SKM-1 treated with dmso at 0.1 percent for 144 hours (cell line): ENCODE measurements around the gene PIAS4.

Experiments used
- DNase-seq: peaks from one replicate; lab custom pipeline; 2025; ENCODE audit not compliant: unreplicated experiment; lab: John Stamatoyannopoulos, UW

The PIAS4 gene

DNA sequence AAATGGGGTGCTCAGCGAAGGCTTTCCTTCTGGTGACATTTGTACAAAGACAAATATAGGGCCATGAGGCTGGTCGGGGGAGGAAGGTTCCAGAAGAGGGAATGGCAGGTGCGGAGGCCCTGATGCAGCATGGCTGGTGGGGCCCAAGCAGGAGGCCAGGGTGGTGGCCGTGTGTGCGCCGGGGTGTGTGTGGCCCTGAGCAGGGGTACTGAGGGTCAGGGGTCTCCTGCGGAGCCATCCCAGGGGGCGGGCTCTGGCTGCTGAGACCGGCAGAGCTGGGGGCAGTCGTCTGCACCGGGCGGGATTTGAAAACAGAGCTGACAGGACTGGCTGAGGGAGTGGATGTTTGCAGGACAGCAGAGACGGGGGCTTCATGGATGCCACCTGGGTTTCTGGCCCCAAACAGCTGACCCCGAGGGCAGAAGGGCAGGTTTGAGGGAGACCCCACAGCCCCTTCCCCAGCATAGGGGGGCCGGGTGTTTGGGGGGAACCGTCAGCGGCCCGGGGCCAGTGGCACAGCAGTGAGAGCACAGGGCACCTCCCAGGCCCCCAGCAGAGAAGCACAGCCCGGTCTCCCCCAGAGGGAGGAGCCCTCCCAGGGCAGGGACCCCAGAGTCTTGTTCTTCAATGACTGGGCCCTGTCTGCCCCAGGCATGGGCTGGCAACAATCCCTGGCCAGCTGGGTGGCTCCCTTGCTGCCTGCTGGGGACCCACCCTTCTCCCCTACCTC, 11.4 kb downstream of the PIAS4 start:
- no peak for DNase-seq

DNA sequence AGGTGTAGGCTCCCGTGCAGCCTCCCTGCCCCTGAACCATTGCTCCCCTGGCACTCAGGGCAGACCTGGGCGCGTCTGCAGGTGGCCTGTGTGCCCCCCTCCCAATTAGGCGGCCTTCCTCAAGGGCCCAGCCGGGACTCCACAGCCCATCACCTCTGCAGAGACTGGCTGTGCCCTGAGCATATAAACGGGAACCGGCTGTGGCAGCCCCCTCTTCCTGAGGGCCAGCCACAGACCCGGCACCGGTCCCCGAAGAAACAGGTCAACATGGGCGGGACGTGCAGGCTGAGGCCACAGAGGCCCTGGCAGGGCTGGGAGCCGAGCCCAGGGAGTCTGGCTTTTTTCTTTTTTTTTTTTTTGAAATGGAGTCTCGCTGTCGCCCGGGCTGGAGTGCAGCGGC, 12.0 kb downstream of the PIAS4 start:
- no peak for DNase-seq

DNA sequence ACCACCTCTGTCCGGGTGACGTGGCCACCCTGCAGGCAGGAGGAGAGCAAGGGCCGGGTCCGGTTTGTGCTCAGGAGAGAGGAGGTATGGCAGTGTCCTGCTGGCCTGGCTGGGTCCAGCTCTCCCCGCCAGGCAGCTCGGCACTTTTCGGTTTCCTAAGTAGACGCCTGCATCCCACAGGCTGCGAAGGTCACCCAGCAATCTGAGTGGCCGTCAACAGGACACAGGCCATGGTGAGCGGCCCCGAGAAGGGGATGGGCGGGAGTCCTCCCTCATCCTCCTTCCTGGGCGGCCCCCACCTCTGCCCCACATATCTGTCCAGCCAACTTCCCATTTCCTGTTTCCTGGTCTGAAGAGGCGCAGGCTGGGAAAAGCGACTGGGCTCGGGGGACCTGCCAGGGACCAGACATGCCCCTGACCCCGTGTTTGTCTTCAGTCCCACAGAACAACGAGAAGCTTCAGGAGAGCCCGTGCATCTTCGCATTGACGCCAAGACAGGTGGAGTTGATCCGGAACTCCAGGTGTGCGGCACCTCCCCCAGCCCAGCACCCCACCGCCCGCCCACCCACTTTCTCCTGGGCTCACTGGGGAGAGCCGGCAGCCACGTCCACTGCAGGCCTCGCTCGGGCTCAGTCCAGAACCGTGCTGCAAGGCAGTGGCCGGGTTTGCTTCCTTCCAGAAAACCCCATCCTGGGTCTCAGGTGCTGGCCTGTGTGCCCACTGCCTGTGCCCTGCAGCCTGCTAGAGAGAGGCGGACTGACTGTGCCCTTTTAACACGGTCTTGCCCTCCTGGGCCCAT, 16.3 kb downstream of the PIAS4 start:
- DNase-seq: no peak

DNA sequence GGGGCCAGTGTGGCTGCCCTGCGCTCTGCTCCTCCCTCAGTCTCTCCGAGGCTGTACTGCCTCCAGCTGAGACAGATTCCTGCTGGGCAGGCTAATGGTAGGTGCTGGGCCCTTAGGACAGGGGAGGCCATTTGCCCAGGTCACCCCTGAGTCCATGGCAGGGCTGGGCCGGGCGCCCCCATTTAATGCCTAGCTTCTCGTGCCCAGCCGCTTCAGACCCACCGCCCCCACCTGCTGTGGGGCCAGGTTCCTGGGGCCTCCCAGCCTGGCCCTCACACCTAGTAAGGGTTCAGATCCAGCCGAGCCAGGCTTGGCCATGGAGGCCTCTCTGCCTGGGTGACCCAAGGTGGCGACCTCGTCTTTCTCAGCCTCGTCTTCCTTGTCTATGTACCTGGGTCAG, 17.8 kb downstream of the PIAS4 start:
- no peak for DNase-seq

DNA sequence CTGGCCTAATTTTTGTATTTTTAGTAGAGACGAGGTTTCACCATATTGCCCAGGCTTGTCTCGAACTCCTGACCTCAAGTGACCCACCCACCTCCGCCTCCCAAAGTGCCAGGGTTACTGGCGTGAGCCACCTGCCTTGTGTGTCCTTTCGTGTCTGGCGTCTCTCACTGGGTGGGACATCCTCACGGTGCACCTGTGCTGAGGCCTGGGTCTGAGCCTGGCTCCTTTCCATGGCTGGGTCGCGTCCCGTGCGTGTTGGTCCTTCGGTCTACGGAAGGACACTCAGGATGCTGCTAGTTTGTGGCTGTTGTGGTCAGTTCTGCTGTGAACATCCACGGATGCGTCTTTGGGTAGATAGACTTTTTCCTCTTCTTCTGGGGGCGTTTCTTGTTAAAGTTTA, 19.6 kb downstream of the PIAS4 start:
- no peak for DNase-seq

DNA sequence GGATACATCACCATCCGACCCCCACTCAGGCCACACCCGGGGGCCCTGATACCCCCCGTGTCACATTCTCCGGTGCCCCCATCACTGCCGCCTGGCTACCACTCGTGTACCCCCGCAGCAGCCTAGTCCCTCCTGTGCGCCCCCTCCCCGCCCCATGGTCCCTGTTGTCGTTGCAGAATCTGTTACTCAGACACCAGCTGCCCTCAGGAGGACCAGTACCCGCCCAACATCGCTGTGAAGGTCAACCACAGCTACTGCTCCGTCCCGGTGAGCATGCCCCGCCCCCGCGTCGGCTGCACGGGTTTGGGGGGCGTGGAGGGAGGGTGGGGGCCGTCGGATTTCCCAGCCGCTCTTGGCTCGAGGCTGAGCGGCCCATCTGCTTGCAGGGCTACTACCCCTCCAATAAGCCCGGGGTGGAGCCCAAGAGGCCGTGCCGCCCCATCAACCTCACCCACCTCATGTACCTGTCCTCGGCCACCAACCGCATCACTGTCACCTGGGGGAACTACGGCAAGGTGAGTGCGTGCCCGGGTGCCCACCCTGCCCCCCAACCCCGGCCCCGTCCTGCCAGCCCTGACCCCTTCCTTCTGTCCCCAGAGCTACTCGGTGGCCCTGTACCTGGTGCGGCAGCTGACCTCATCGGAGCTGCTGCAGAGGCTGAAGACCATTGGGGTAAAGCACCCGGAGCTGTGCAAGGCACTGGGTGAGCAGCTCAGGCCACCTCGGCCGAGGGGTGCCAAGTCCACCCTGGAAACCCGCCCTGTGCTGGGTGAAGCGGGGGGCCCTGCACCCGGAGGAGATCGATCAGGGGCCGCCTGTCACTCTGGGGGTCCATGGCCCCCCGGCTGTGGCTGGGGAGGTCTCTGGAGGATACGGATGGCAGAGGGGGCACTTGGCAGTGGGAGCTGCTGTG, 21.1 kb downstream of the PIAS4 start:
- no peak for DNase-seq

DNA sequence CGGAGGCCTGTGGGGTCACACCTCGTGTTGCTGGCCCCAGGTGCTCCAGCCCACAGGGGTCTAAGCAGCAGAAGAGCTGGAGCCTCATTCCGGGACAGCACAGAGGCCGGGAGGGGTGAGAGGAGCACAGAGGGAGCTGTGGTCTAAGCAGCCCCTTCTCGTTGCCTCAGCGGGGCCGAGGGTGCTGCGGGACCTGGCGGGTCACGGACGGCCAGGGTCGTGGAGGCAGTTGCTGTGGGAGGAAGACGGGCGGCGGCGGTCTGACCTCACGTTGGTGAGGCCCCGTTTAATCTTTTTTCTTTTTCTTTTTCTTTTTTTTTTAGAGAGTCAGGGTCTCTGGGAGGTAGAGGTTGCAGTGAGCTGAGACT, 21.7 kb downstream of the PIAS4 start:
- no peak for DNase-seq

DNA sequence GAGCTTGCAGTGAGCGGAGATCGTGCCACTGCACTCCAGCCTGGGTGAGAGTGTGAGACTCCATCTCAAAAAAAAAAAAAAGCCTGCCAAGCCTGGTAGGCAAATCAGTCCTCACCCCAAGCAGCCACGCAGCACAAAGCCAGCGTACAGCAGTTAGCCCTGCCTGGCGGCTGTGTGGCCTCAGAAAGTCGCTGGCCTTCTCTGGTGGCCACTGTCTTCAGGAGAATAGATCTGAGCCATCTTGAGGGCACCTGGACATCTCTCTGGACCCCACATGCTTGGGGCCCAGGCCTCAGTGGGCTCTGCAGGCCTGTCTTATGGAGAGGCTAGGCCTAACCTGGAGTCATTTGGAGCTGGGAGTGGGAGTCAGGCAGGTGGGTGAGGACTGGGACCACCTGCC, 23.0 kb downstream of the PIAS4 start:
- DNase-seq: no peak

DNA sequence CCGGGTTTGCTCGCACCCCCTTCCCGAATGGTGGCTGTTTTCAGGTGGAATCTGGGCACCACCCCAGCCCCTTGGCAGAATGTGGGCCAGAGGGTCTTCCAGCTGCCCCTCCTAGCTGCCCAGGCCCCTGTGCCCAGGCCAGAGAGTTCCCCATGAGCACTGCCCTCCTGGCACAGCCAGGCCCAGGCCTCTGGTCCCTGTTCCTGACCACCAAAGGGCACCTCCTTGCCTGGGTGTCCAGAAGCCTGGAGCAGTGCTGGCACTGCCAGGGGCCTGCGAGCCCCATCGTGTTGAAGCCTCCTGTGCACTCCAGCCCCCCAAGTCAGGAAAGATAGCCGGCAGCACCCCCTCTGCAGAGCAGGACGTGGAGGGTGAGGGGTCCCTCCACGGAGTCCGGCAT, 23.4 kb downstream of the PIAS4 start:
- no peak for DNase-seq

DNA sequence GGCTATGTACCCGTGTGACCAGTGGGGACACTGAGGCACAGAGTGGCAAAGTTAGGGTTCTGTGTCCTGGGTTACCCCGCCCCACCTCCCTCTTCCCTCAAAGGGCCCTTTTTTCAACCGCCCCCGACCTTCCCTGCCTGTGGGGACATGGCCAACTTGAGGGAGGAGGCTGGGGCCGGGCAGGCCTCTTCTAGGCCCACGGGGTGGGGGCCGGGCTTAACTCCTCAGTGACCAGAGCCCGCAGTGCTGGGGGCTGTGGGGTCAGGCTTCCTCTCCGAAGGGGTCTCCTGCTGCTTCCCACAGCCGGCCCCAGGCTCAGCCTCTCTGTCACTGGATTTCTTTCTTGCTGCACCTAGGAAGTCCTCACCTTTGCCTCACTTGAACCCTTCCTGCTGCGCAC, 23.9 kb downstream of the PIAS4 start:
- DNase-seq: no peak

DNA sequence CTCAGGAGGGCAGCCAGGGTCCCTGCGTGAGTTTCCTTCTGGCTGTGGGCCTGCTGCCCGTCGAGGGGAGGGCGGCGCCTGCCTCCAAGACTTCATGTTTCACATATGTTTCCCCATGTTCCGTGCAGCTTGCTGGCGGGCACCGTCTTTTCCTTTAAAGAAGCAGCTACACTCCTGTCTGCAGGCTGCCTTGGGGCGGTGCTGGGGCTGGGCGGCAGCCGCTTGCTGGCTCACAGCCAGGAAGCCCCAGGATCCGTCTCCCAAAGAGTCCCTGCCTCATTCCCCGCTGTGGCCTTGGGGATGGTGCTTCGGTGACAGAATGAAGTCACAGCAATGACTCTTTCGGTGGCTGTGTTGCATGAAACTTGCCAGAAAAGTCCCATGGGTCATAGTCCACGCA, 24.9 kb downstream of the PIAS4 start:
- DNase-seq: no peak

DNA sequence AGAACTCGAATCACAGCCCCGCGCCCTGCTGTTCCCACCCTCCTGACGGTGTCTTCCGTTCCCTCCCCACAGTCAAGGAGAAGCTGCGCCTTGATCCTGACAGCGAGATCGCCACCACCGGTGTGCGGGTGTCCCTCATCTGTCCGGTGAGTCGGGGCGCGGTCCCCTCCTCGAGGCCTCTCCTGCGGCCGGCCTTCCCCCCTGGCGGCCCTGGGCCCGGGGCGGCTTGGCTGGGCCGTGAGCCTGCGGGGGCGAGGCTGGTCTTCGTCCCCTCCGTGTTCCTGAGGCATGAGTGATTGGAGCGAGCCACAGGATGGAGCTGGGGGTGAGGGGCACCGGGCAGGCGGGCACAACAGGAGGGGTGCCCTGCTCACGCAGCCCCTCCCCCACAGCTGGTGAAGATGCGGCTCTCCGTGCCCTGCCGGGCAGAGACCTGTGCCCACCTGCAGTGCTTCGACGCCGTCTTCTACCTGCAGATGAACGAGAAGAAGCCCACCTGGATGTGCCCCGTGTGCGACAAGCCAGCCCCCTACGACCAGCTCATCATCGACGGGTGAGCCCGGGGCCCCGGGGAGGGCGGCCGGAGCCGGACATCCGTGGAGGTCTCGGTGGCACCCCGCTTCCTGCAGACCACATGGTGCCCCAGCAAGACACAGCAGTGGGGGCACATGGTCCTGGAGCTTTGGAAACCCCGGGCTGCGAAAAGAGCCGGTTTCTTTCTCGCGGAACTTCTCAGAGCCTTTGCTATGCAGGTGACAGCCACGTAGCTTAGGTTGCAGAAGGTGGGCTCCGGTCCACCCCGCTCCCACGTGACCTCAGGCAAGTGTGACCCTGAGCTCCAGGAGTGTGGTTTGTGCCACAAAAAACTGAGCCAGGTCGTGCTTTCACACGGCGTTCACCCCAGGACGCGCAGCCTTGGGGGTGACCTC, 25.8 kb downstream of the PIAS4 start:
- DNase-seq: no peak

DNA sequence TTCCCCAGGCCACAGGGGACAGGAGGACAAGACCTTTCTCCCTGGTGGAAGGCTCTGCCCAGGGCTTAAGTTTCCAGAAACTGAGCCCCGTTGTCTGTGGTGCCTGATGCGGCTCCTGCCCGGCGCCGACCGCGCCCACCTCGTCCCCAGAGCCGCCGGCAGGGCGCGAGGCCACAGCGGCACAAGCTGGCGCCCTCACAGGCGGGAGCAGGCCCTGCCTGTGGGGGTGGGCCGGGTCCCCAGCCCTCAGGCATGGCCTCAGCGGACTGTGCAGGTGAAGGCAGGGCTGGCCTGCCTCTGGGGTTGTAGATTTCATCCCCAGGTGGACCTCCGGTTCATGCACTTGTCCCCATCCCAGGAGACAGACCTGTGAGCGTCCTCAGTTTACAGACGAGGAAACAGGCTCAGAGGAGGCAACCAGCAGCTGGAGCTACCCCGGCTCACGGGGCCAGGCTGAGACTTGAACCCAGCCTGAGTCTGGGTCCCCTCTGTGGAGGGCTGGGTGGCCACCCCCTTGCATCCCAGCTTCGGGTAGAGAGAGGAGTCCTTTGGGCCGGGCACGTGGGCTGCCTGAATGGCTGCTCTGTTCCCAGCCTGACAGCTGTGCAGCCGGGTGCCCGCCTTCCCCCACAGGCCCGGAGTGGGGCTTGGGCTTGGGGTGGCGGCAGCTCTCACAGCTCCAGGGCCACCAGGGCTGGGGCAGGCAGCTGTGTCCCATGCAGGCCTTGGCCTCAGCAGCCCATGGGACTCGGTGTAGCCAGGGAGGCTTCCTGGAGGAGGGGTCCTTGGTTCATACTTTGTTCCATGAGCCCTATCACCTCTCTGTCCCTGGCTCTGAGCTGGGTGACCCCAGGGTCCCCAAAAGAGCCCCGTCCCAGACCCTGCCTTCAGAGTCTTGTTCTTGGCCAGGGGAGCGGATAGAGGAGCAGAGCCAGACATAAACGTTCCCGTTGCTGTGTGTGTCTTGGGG, 26.8 kb downstream of the PIAS4 start:
- no peak for DNase-seq

DNA sequence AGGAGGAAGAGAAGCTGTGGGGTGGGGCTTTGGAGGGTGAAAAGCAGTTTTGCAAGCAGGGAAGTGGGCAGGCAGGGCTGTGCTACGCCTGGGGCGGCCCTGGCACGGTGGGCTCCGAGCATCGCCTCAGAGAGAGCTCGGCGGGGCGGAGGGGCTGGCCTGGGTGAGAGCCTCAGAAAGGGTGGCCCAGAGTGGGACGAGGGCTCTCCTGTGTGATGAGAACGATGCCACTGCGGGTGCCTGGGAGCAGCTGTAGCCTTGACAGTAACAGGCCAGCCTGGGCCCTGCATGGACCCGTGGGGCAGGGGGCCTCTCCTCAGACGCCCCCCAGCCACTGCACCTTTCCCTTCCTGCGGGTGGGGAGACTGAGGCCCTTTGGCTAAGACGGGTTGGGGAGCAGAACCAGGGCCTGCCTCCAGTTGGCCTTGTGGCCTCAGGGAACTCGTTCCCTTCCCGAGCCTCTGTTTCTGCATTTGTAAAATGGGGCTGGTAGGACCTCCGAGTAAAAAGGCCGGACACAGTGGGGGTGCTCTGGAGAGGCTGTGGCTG, 27.6 kb downstream of the PIAS4 start:
- DNase-seq: no peak

DNA sequence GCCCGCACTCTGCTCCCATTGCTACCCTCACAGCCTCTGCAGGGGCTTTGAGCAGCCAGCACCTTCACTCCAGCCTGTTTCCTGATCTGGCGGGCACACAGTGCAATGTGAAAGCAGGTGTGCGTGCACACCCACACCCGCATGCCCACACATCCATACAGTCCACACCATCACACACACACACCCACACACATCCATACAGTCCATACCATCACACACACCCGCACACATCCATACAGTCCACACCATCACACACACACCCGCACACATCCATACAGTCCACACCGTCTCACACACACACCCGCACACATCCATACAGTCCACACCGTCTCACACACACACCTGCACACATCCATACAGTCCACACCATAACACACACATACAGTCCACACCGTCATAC, 28.0 kb downstream of the PIAS4 start:
- no peak for DNase-seq

DNA sequence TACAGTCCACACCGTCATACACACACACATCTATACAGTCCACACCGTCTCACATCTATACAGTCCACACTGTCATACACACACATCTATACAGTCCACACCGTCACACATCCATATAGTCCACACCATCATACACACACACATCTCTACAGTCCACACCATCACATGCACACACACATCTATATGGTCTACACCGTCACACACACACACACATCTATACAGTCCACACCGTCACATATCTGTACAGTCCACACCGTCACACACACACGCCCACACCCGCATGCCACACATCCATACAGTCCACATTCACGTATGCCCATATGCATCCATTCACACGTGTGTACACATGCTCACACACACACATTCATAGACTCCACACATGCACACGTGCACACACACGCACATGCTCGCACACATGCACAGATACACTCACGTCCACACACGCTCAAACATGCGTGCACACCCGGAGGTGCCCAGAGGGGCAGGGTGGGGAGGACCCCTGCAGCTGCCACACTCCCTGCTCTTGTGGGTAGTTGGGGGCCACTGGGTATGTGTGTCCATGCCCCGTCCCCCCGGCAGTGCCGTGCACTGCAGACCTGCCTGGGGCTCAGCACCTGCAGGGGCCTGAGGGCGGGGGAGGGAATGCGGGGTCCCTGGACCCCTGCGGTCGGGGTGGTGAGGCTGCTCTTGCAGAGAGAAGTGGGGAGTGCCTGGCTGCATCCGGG, 29.2 kb downstream of the PIAS4 start:
- DNase-seq: no peak

DNA sequence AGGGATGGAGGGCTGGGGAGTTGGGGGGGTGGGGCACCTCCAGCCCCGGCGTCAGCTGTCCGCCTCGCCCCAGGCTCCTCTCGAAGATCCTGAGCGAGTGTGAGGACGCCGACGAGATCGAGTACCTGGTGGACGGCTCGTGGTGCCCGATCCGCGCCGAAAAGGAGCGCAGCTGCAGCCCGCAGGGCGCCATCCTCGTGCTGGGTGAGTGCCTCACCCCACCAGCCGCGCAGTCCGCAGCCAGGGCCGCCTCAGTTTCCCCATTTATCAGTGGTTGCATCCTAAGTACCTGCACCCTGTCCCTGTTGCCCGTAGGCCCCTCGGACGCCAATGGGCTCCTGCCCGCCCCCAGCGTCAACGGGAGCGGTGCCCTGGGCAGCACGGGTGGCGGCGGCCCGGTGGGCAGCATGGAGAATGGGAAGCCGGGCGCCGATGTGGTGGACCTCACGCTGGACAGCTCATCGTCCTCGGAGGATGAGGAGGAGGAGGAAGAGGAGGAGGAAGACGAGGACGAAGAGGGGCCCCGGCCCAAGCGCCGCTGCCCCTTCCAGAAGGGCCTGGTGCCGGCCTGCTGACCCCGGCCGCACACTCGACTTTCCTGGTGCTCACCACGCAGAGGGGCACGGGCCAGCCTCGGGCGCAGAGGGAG, 29.9 kb downstream of the PIAS4 start:
- DNase-seq: no peak

DNA sequence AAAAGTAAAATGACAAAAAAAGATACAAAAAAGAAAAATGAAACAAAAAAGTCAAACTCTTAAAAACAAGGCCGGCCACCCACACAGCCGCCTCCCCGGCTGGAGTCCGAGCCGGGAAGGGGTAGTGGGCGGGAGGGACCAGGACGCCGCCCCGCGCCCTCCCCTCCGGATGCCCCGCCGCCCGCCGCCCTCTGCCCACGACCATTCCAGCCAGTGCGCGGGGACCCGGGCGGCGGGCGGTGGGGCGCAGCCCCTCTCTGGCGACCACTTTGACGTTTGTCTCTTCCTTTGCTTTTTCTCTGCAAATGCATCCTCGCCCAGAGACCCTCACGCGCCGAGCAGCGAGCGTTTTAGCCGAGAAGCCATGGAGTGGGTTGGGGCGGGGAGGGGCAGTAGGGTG, 30.5 kb downstream of the PIAS4 start:
- DNase-seq: no peak
